Suprapubic skin (tissue), 3 donors: ENCODE results near the gene HIGD1A.

ENCODE experiments used
- CTCF ChIP-seq, 2 donors: fragments of 200-600 bp in 1 of 2; fragments of 450-650 bp in 1 of 2; sonication (generic) in 1 of 2; IDR thresholded peaks; one replicate each; pipeline ENCODE4 v1.5.1; 2016 to 2019; ENCODE audit warnings: antibody characterized with exemption in 2 of 2, mild to moderate bottlenecking in 1 of 2, moderate library complexity in 1 of 2
- POLR2A ChIP-seq, 2 donors: fragments of 450-650 bp; IDR thresholded peaks; one replicate each; pipeline ENCODE4 v1.6.1; 2017; ENCODE audit warnings: antibody characterized with exemption in 2 of 2, mild to moderate bottlenecking in 2 of 2, moderate library complexity in 2 of 2

GRCh38 chr3:42750834-42751233, 53.5 kb downstream of the HIGD1A start:
- TF ChIP-seq CTCF (IDR thresholded peaks at IDR 0.05) = no peak
- no peak for TF ChIP-seq POLR2A (IDR thresholded peaks at IDR 0.05)
